H9 (cell line): Measurements from ENCODE around the gene RASSF5. TPM values are rescaled to one million over a fixed set of nuclear protein-coding genes. Genes with fewer than 3 reads are reported as not detected.

Experiments used
- DNase-seq: peaks from one replicate; pipeline ENCODE4 v3.0.0-alpha.2; 2017
- H2AFZ ChIP-seq: one replicate; pipeline ENCODE4 v1.6.1; 2013; ENCODE audit warnings: mild to moderate bottlenecking, low read length, control low read depth, moderate library complexity
- H2AK5ac ChIP-seq: 2 replicates; pipeline ENCODE4 v1.6.1; 2013; ENCODE audit warnings: low read length, control low read depth, mixed read lengths; ENCODE audit not compliant: insufficient read length
- H2BK120ac ChIP-seq: one replicate; pipeline ENCODE4 v1.6.1; 2013; ENCODE audit warnings: low read depth, mild to moderate bottlenecking, low read length, control low read depth, inconsistent platforms; ENCODE audit not compliant: poor library complexity, severe bottlenecking
- H2BK12ac ChIP-seq: 2 replicates; pipeline ENCODE4 v1.6.1; 2013; ENCODE audit warnings: low read length, control low read depth, mixed read lengths, low read depth; ENCODE audit not compliant: insufficient read length
- H2BK15ac ChIP-seq: 2 replicates; pipeline ENCODE4 v1.6.1; 2013; ENCODE audit warnings: low read depth, low read length, control low read depth
- H2BK20ac ChIP-seq: one replicate; pipeline ENCODE4 v1.6.1; 2013; ENCODE audit warnings: low read depth, mild to moderate bottlenecking, low read length, control low read depth, inconsistent platforms; ENCODE audit not compliant: poor library complexity, severe bottlenecking
- H2BK5ac ChIP-seq: 2 replicates; pipeline ENCODE4 v1.6.1; 2013; ENCODE audit warnings: low read length, control low read depth, mixed read lengths; ENCODE audit not compliant: insufficient read length
- H3K14ac ChIP-seq: 2 replicates; pipeline ENCODE4 v1.6.1; 2013; ENCODE audit warnings: low read length, control low read depth; ENCODE audit not compliant: insufficient read depth
- H3K18ac ChIP-seq: 2 replicates; pipeline ENCODE4 v1.6.1; 2013; ENCODE audit warnings: low read depth, mild to moderate bottlenecking, mixed read lengths, low read length, control low read depth; ENCODE audit not compliant: insufficient read length
- H3K23ac ChIP-seq: 2 replicates; pipeline ENCODE4 v1.6.1; 2013; ENCODE audit warnings: low read length, control low read depth, mixed read lengths, low read depth; ENCODE audit not compliant: insufficient read length
- H3K23me2 ChIP-seq: 2 replicates; pipeline ENCODE4 v1.6.1; 2013; ENCODE audit warnings: low read depth, mild to moderate bottlenecking, mixed read lengths, low read length, control low read depth; ENCODE audit not compliant: insufficient read length, poor library complexity, severe bottlenecking
- H3K27ac ChIP-seq: 2 replicates; pipeline ENCODE4 v1.5.1; 2013; ENCODE audit warnings: low read length, control low read depth, mixed read lengths, low read depth; ENCODE audit not compliant: insufficient read length
- H3K27me3 ChIP-seq: 2 replicates; pipeline ENCODE4 v1.6.1; 2013; ENCODE audit warnings: low read length, control low read depth, inconsistent platforms; ENCODE audit not compliant: insufficient read depth
- H3K4ac ChIP-seq: 2 replicates; pipeline ENCODE4 v1.6.1; 2013; ENCODE audit warnings: low read depth, mild to moderate bottlenecking, control low read depth, inconsistent platforms, low read length, moderate library complexity
- H3K4me1 ChIP-seq: 2 replicates; pipeline ENCODE4 v1.6.1; 2013; ENCODE audit warnings: low read length, control low read depth, inconsistent platforms; ENCODE audit not compliant: insufficient read depth
- H3K4me2 ChIP-seq: 2 replicates; pipeline ENCODE4 v1.6.1; 2013; ENCODE audit warnings: low read length, control low read depth, mixed read lengths; ENCODE audit not compliant: insufficient read length, insufficient read depth
- H3K56ac ChIP-seq: 2 replicates; pipeline ENCODE4 v1.6.1; 2013; ENCODE audit warnings: low read depth, mild to moderate bottlenecking, mixed read lengths, low read length, control low read depth; ENCODE audit not compliant: insufficient read length
- H3K79me1 ChIP-seq: 2 replicates; pipeline ENCODE4 v1.6.1; 2013; ENCODE audit warnings: low read depth, mild to moderate bottlenecking, moderate library complexity, low read length, control low read depth, inconsistent platforms; ENCODE audit not compliant: insufficient read depth, poor library complexity, severe bottlenecking
- H3K79me2 ChIP-seq: 2 replicates; pipeline ENCODE4 v1.6.1; 2013; ENCODE audit warnings: low read length, control low read depth, inconsistent platforms; ENCODE audit not compliant: insufficient read depth
- H3K9ac ChIP-seq: 2 replicates; pipeline ENCODE4 v1.6.1; 2013; ENCODE audit warnings: low read length, control low read depth, mixed read lengths; ENCODE audit not compliant: insufficient read length; ENCODE audit errors: extremely low read depth
- H3K9me3 ChIP-seq: one replicate; pipeline ENCODE4 v1.6.1; 2013; ENCODE audit warnings: low read depth, low read length, inconsistent platforms; ENCODE audit not compliant: control insufficient read depth
- H3T11ph ChIP-seq: one replicate; pipeline ENCODE4 v1.6.1; 2013; ENCODE audit warnings: mild to moderate bottlenecking, low read length, control low read depth, inconsistent platforms
- H4K20me1 ChIP-seq: one replicate; pipeline ENCODE4 v1.6.1; 2013; ENCODE audit not compliant: control insufficient read depth, insufficient read length, insufficient read depth
- H4K5ac ChIP-seq: 2 replicates; pipeline ENCODE4 v1.6.1; 2013; ENCODE audit warnings: low read depth, mild to moderate bottlenecking, mixed read lengths, low read length, control low read depth; ENCODE audit not compliant: insufficient read length
- H4K8ac ChIP-seq: replicated peaks from 2 replicates; pipeline ENCODE4 v1.6.1; 2013; ENCODE audit warnings: low read length, control low read depth, mixed read lengths, low read depth; ENCODE audit not compliant: insufficient read length
- H4K91ac ChIP-seq: 2 replicates; pipeline ENCODE4 v1.6.1; 2013; ENCODE audit warnings: low read depth, mild to moderate bottlenecking, moderate library complexity, mixed read lengths, low read length, control low read depth; ENCODE audit not compliant: insufficient read length
- H3K27ac Mint-ChIP-seq, 3 experiments: 2 replicates in 2 of 3; 3 replicates in 1 of 3; pipeline ENCODE4 v1.8.0; 2020 to 2021; ENCODE audit warnings: mixed read lengths in 3 of 3, mild to moderate bottlenecking in 1 of 3, moderate library complexity in 1 of 3
- H3K27me3 Mint-ChIP-seq: 2 replicates; pipeline ENCODE4 v1.8.0; 2021; ENCODE audit warnings: low read depth, mild to moderate bottlenecking, moderate library complexity, mixed read lengths
- H3K36me3 Mint-ChIP-seq, 3 experiments: 2 replicates in 2 of 3; 3 replicates in 1 of 3; pipeline ENCODE4 v1.8.0; 2020 to 2021; ENCODE audit warnings: low read depth in 3 of 3, mixed read lengths in 3 of 3; ENCODE audit not compliant: insufficient read depth in 1 of 3
- H3K4me1 Mint-ChIP-seq, 2 experiments: 2 replicates each; pipeline ENCODE4 v1.8.0; 2020; ENCODE audit warnings: mixed read lengths in 2 of 2
- H3K4me3 Mint-ChIP-seq, 2 experiments: 2 replicates in 1 of 2; 3 replicates in 1 of 2; pipeline ENCODE4 v1.8.0; 2020 to 2021; ENCODE audit warnings: mild to moderate bottlenecking in 2 of 2, mixed read lengths in 2 of 2, moderate library complexity in 1 of 2
- H3K9me3 Mint-ChIP-seq, 2 experiments: 2 replicates in 1 of 2; 3 replicates in 1 of 2; pipeline ENCODE4 v1.8.0; 2020; ENCODE audit warnings: mild to moderate bottlenecking in 2 of 2, mixed read lengths in 2 of 2, moderate library complexity in 1 of 2
- WGBS: extraction: QIAGEN DNeasy Blood & Tissue Kit; methylation state at CpG from one replicate; pipeline ENCODE4 v1.1.7; 2013; ENCODE audit warnings: missing lambda C conversion rate, low lambda C conversion rate, mixed read lengths; ENCODE audit not compliant: insufficient read length; ENCODE audit errors: extremely low coverage; 5-methylcytosine and 5-hydroxymethylcytosine counted together
- total RNA-seq: library from RNA; stranded (reverse); gene quantifications from 2 replicates; pipeline ENCODE4 v1.2.1, GENCODE V29; 2021
- TF ChIP-seq, protein P1 (sequence below): fragments of 200-600 bp; sonication (generic); conservative IDR thresholded peaks from 3 replicates; pipeline ENCODE4 v1.8.0; 2021; ENCODE audit warnings: antibody characterized with exemption, mild to moderate bottlenecking

RASSF5 gene
- total RNA-seq, 1 experiment from 2014 or later = 0.50 TPM

DNA sequence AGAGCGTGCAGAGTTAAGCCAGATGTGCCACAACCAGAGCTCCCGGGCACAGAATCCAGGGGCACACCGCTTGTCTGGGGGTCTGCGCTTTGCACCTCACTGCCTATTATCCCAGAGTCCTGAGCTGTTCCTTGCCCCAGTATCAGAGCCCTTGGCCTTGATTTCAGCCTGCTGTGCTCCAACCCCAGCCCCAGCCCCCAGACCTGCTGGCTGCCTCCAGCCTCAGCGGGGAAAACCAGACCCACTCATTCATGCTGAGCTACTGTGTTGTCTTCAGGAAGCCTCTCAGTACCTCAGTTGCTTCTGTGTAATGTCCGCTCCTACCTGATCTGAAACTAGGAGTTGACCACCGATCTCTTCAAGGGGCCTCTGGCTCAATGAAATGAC is 35.9 kb upstream of the RASSF5 start:
- peaks cover 11% of the 10 kb centered on the region for H3K23me2 ChIP-seq
- DNase-seq = no peak
- TF ChIP-seq, protein P1, sequence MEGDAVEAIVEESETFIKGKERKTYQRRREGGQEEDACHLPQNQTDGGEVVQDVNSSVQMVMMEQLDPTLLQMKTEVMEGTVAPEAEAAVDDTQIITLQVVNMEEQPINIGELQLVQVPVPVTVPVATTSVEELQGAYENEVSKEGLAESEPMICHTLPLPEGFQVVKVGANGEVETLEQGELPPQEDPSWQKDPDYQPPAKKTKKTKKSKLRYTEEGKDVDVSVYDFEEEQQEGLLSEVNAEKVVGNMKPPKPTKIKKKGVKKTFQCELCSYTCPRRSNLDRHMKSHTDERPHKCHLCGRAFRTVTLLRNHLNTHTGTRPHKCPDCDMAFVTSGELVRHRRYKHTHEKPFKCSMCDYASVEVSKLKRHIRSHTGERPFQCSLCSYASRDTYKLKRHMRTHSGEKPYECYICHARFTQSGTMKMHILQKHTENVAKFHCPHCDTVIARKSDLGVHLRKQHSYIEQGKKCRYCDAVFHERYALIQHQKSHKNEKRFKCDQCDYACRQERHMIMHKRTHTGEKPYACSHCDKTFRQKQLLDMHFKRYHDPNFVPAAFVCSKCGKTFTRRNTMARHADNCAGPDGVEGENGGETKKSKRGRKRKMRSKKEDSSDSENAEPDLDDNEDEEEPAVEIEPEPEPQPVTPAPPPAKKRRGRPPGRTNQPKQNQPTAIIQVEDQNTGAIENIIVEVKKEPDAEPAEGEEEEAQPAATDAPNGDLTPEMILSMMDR = no peak
- H3K4ac ChIP-seq = no peak overlapping the region
- no peak overlapping the region for H3K27ac ChIP-seq
- H3K27ac Mint-ChIP-seq = peak overlapping the region in 2 of 3 experiments; percentile 12 to 57; a peak in 3 of 7 replicates
- no peak overlapping the region for H2AK5ac ChIP-seq
- H2BK20ac ChIP-seq = no peak overlapping the region
- H3K79me1 ChIP-seq = no peaks in the 10 kb centered on the region
- H3K4me1 Mint-ChIP-seq = peaks cover 60 to 63% of the 10 kb centered on the region in 2 experiments
- no CpG with 5 or more reads among the region's 7 CpGs for WGBS
- no peak overlapping the region for H3K18ac ChIP-seq
- no peak overlapping the region for H3K23ac ChIP-seq
- no peaks in the 10 kb centered on the region for H3K9me3 Mint-ChIP-seq
- H3K27me3 ChIP-seq = no peaks in the 10 kb centered on the region
- no peak overlapping the region for H4K91ac ChIP-seq
- H4K20me1 ChIP-seq = no peaks in the 10 kb centered on the region
- H2AFZ ChIP-seq = no peak overlapping the region
- H3K56ac ChIP-seq = no peak overlapping the region
- no peak overlapping the region for H4K8ac ChIP-seq
- H4K5ac ChIP-seq = no peak overlapping the region
- H3K9ac ChIP-seq = no peak overlapping the region
- no peak overlapping the region for H2BK15ac ChIP-seq
- no peak overlapping the region for H3T11ph ChIP-seq
- H3K36me3 Mint-ChIP-seq = peaks cover 7 to 12% (median 10%) of the 10 kb centered on the region in 3 experiments; a peak in 5 of 7 replicates
- H3K79me2 ChIP-seq = no peaks in the 10 kb centered on the region
- no peak overlapping the region for H2BK5ac ChIP-seq
- H3K9me3 ChIP-seq = no peaks in the 10 kb centered on the region
- H2BK120ac ChIP-seq = no peak overlapping the region
- H3K4me1 ChIP-seq = peaks cover 12% of the 10 kb centered on the region; the same call in 1 of the 2 replicates
- H3K14ac ChIP-seq = no peak overlapping the region
- no peak overlapping the region for H2BK12ac ChIP-seq
- peak overlapping the region; percentile 68 to 83 for H3K4me3 Mint-ChIP-seq
- peak overlapping the region; percentile 60 for H3K4me2 ChIP-seq
- H3K27me3 Mint-ChIP-seq = peaks cover 26% of the 10 kb centered on the region
